H1 (cell line): ENCODE measurements around the gene VWA3B. TPM values are rescaled to one million over a fixed set of nuclear protein-coding genes. Genes with fewer than 3 reads are reported as not detected.

Source experiments
- CTCF ChIA-PET: fragments of 300-600 bp; sonication (Branson Sonifier 250); formaldehyde crosslinking; loops from one replicate; lab custom pipeline; 2021; ENCODE audit not compliant: partially characterized antibody; lab: Charles Lee
- POLR2A ChIA-PET: fragments of 300-600 bp; sonication (Branson Sonifier 250); formaldehyde crosslinking; loops from one replicate; lab custom pipeline; 2021; ENCODE audit warnings: inconsistent platforms; ENCODE audit not compliant: partially characterized antibody; lab: Charles Lee
- DNase-seq, 2 experiments: peaks; one replicate each; pipeline versions ENCODE4 v3.0.0 to v3.0.0-alpha.2; 2010 to 2022; ENCODE audit warnings: low spot score in 2 of 2, low read depth in 1 of 2, mixed read lengths in 1 of 2
- FAIRE-seq: peaks from 2 replicates; lab custom pipeline; 2011; peaks lifted over from hg19 to GRCh38; lab: Jason Lieb, UNC
- H2AFZ ChIP-seq: 2 replicates; pipeline ENCODE4 v1.8.1; 2012; ENCODE audit warnings: low read length, inconsistent platforms
- H2AK5ac ChIP-seq: 2 replicates; pipeline ENCODE4 v1.6.1; 2013; ENCODE audit warnings: low read depth, low read length
- H2BK120ac ChIP-seq: replicated peaks from 2 replicates; pipeline ENCODE3; 2013; ENCODE audit warnings: low read depth, low read length, inconsistent platforms
- H2BK12ac ChIP-seq: 2 replicates; pipeline ENCODE4 v1.6.1; 2013; ENCODE audit warnings: low read depth, low read length
- H2BK15ac ChIP-seq: 2 replicates; pipeline ENCODE4 v1.6.1; 2013; ENCODE audit warnings: low read length
- H2BK20ac ChIP-seq: 2 replicates; pipeline ENCODE4 v1.6.1; 2013; ENCODE audit warnings: low read length
- H2BK5ac ChIP-seq: 2 replicates; pipeline ENCODE4 v1.6.1; 2013; ENCODE audit warnings: low read depth, low read length
- H3K14ac ChIP-seq: 2 replicates; pipeline ENCODE4 v1.6.1; 2013; ENCODE audit warnings: inconsistent platforms; ENCODE audit not compliant: insufficient read length
- H3K18ac ChIP-seq: 2 replicates; pipeline ENCODE4 v1.6.1; 2013; ENCODE audit warnings: low read length; ENCODE audit errors: extremely low read depth
- H3K23ac ChIP-seq: 2 replicates; pipeline ENCODE4 v1.6.1; 2013; ENCODE audit warnings: inconsistent platforms; ENCODE audit not compliant: insufficient read length
- H3K23me2 ChIP-seq: 2 replicates; pipeline ENCODE4 v1.6.1; 2013; ENCODE audit warnings: low read depth, low read length
- H3K27ac ChIP-seq: 2 replicates; pipeline ENCODE4 v1.6.1; 2011; ENCODE audit warnings: low read depth, low read length, inconsistent platforms
- H3K27me3 ChIP-seq, 4 experiments: replicated peaks in 1 of 4; 1 replicate in 1 of 4; 2 replicates in 3 of 4; pipeline versions ENCODE4 v1.6.1 to v1.8.1; 2011 to 2013; ENCODE audit warnings: low read length in 3 of 4, mild to moderate bottlenecking in 3 of 4, inconsistent platforms in 2 of 4, mixed read lengths in 2 of 4, moderate library complexity in 1 of 4; ENCODE audit not compliant: control insufficient read depth in 3 of 4, insufficient read depth in 3 of 4; ENCODE audit errors: extremely low read depth in 1 of 4
- H3K36me3 ChIP-seq, 4 experiments: 2 replicates each; pipeline versions ENCODE4 v1.6.1 to v1.8.1; 2011 to 2013; ENCODE audit warnings: mild to moderate bottlenecking in 4 of 4, low read length in 3 of 4, moderate library complexity in 2 of 4, control low read depth in 1 of 4, inconsistent platforms in 1 of 4; ENCODE audit not compliant: insufficient read depth in 4 of 4, control insufficient read depth in 2 of 4
- H3K4ac ChIP-seq: replicated peaks from 2 replicates; pipeline ENCODE3; 2013; ENCODE audit warnings: low read length, low read depth, mixed read lengths, inconsistent platforms; ENCODE audit not compliant: insufficient read length
- H3K4me1 ChIP-seq, 4 experiments: replicated peaks in 1 of 4; 1 replicate in 1 of 4; 2 replicates in 3 of 4; pipeline versions ENCODE4 v1.6.1 to v1.8.1; 2011 to 2013; ENCODE audit warnings: low read length in 3 of 4, inconsistent platforms in 2 of 4, mixed read lengths in 1 of 4; ENCODE audit not compliant: insufficient read depth in 4 of 4, control insufficient read depth in 3 of 4
- H3K4me2 ChIP-seq, 2 experiments: 2 replicates each; pipeline versions ENCODE4 v1.6.1 to v1.8.1; 2011 to 2013; ENCODE audit warnings: low read depth in 2 of 2, low read length in 2 of 2, control low read depth in 1 of 2, inconsistent platforms in 1 of 2, mild to moderate bottlenecking in 1 of 2; ENCODE audit not compliant: insufficient read depth in 1 of 2
- H3K4me3 ChIP-seq, 4 experiments: fragments of 200-600, 300-600 bp in 1 of 4; sonication (generic), shearing (Covaris generic), sonication (Bioruptor Twin) in 1 of 4; 2 replicates each; pipeline versions ENCODE4 v1.5.1 to v1.8.1; 2011 to 2016; ENCODE audit warnings: low read length in 4 of 4, low read depth in 3 of 4, control low read depth in 2 of 4, inconsistent platforms in 2 of 4, mild to moderate bottlenecking in 2 of 4, mixed read lengths in 1 of 4, moderate library complexity in 1 of 4; ENCODE audit not compliant: insufficient read depth in 2 of 4; ENCODE audit errors: extremely low read depth in 1 of 4
- H3K56ac ChIP-seq: replicated peaks from 2 replicates; pipeline ENCODE3; 2013; ENCODE audit warnings: low read depth, mild to moderate bottlenecking, mixed read lengths, low read length, inconsistent platforms; ENCODE audit not compliant: insufficient read length
- H3K79me1 ChIP-seq: 2 replicates; pipeline ENCODE4 v1.6.1; 2013; ENCODE audit warnings: low read depth, low read length, control low read depth
- H3K79me2 ChIP-seq, 2 experiments: 2 replicates each; pipeline versions ENCODE4 v1.6.1 to v1.8.1; 2012 to 2013; ENCODE audit warnings: low read length in 2 of 2, mild to moderate bottlenecking in 2 of 2, inconsistent platforms in 1 of 2; ENCODE audit not compliant: insufficient read depth in 2 of 2, control insufficient read depth in 1 of 2
- H3K9ac ChIP-seq, 4 experiments: replicated peaks in 1 of 4; 1 replicate in 1 of 4; 2 replicates in 3 of 4; pipeline versions ENCODE4 v1.6.1 to v1.8.1; 2011 to 2013; ENCODE audit warnings: low read depth in 3 of 4, low read length in 3 of 4, control low read depth in 2 of 4, mild to moderate bottlenecking in 2 of 4, moderate library complexity in 2 of 4, inconsistent platforms in 1 of 4; ENCODE audit errors: extremely low read depth in 1 of 4
- H3K9me3 ChIP-seq, 2 experiments: 2 replicates each; pipeline versions ENCODE4 v1.6.1 to v1.8.1; 2012 to 2013; ENCODE audit warnings: mild to moderate bottlenecking in 2 of 2, moderate library complexity in 2 of 2, control low read depth in 1 of 2, inconsistent platforms in 1 of 2, low read depth in 1 of 2, low read length in 1 of 2, mixed read lengths in 1 of 2; ENCODE audit not compliant: insufficient read depth in 2 of 2
- H4K20me1 ChIP-seq, 2 experiments: replicated peaks in 1 of 2; 2 replicates each; pipeline versions ENCODE3 to v1.8.1; 2011 to 2013; ENCODE audit warnings: inconsistent platforms in 2 of 2, low read length in 2 of 2, mild to moderate bottlenecking in 1 of 2; ENCODE audit not compliant: insufficient read depth in 2 of 2, control insufficient read depth in 1 of 2
- H4K5ac ChIP-seq: 2 replicates; pipeline ENCODE4 v1.6.1; 2013; ENCODE audit warnings: low read length, low read depth, mixed read lengths, inconsistent platforms; ENCODE audit not compliant: insufficient read length
- H4K8ac ChIP-seq: 2 replicates; pipeline ENCODE4 v1.8.0; 2013; ENCODE audit warnings: mild to moderate bottlenecking, moderate library complexity, low read length, inconsistent platforms; ENCODE audit not compliant: insufficient read depth; ENCODE audit errors: extremely low read depth
- H4K91ac ChIP-seq: replicated peaks from 2 replicates; pipeline ENCODE3; 2013; ENCODE audit warnings: low read length, mixed read lengths, inconsistent platforms; ENCODE audit not compliant: insufficient read length
- ATF3 ChIP-seq: IDR thresholded peaks from 2 replicates; pipeline ENCODE4 v1.6.1; 2011; ENCODE audit warnings: low read depth, mild to moderate bottlenecking, low read length; ENCODE audit not compliant: insufficient read depth
- CHD1 ChIP-seq: IDR thresholded peaks from 2 replicates; pipeline ENCODE4 v1.6.1; 2012; ENCODE audit warnings: low read depth, low read length, improper control_type of control experiment
- EZH2 ChIP-seq: fragments of 200-600 bp; sonication (generic); IDR thresholded peaks from 2 replicates; pipeline ENCODE4 v1.7.1; 2012; ENCODE audit warnings: low read depth, mild to moderate bottlenecking, moderate library complexity, low read length, inconsistent platforms; ENCODE audit not compliant: severe bottlenecking
- KDM4A ChIP-seq: IDR thresholded peaks from one replicate; pipeline ENCODE4 v1.7.1; 2012; ENCODE audit warnings: low read depth, mild to moderate bottlenecking, moderate library complexity, low read length, inconsistent platforms; ENCODE audit not compliant: severe bottlenecking
- MAX ChIP-seq: IDR thresholded peaks from 2 replicates; pipeline ENCODE4 v1.6.1; 2012; ENCODE audit warnings: inconsistent platforms
- PHF8 ChIP-seq: fragments of 200-600 bp; sonication (generic); conservative IDR thresholded peaks from 2 replicates; pipeline ENCODE4 v1.7.1; 2012; ENCODE audit warnings: low read depth, mild to moderate bottlenecking, inconsistent platforms, low read length, moderate library complexity
- RAD21 ChIP-seq, 2 experiments: IDR thresholded peaks in 1 of 2; conservative IDR thresholded peaks in 1 of 2; 2 replicates each; pipeline ENCODE4 v1.6.1; 2011; ENCODE audit warnings: low read depth in 2 of 2, low read length in 2 of 2, improper control_type of control experiment in 1 of 2, inconsistent platforms in 1 of 2, mild to moderate bottlenecking in 1 of 2, moderate library complexity in 1 of 2
- RFX5 ChIP-seq: IDR thresholded peaks from 2 replicates; pipeline ENCODE4 v1.6.1; 2011; ENCODE audit warnings: low read depth, low read length, improper control_type of control experiment, borderline replicate concordance
- RXRA ChIP-seq: IDR thresholded peaks from 2 replicates; pipeline ENCODE4 v1.6.1; 2011; ENCODE audit warnings: low read depth, mild to moderate bottlenecking, low read length, moderate library complexity; ENCODE audit not compliant: insufficient read depth
- SAP30 ChIP-seq: fragments of 300-600 bp; sonication (generic); IDR thresholded peaks from 2 replicates; pipeline ENCODE4 v1.7.1; 2012; ENCODE audit warnings: low read length, moderate library complexity, mild to moderate bottlenecking, inconsistent platforms; ENCODE audit not compliant: insufficient read depth, insufficient replicate concordance
- SIRT6 ChIP-seq: IDR thresholded peaks from one replicate; pipeline ENCODE4 v1.7.1; 2012; ENCODE audit warnings: low read length, inconsistent platforms
- YY1 ChIP-seq: IDR thresholded peaks from 2 replicates; pipeline ENCODE4 v1.6.1; 2011; ENCODE audit warnings: low read depth, mild to moderate bottlenecking, low read length
- WGBS, 2 experiments: shearing (Covaris generic) in 1 of 2; methylation state at CpG; one replicate each; pipeline versions ENCODE4 v1.1.6 to v1.1.7; 2013 to 2015; ENCODE audit warnings: low lambda C conversion rate in 2 of 2, mixed read lengths in 2 of 2, inconsistent platforms in 1 of 2, low coverage in 1 of 2, missing lambda C conversion rate in 1 of 2; ENCODE audit not compliant: insufficient replicate concordance in 2 of 2, insufficient coverage in 1 of 2, insufficient read length in 1 of 2; ENCODE audit errors: extremely low coverage in 1 of 2, missing lambda C conversion rate in 1 of 2; 5-methylcytosine and 5-hydroxymethylcytosine counted together
- polyA plus RNA-seq, 7 experiments: library from polyadenylated mRNA; depleted of rRNA in 3 of 7; stranded (reverse) in 5 of 7; unstranded in 2 of 7; fragments of >200 nt in 5 of 7; fragments of 200-250 nt in 2 of 7; gene quantifications; 1 replicate in 5 of 7; 2 replicates in 1 of 7; 4 replicates in 1 of 7; pipeline versions ENCODE4 v1.2.1 to v1.2.3, GENCODE V29; 2011 to 2013; ENCODE audit warnings: missing spikeins in 2 of 7, mixed read lengths in 2 of 7
- total RNA-seq: library from RNA; stranded (reverse); fragmentation: NEBNext Ultra II Directional; extraction: Animal tissue kit (Norgen Biotek cat#: 25700); gene quantifications from 2 replicates; pipeline ENCODE4 v1.2.1, GENCODE V29; 2021

Gene VWA3B
- total and polyA plus RNA-seq, 2 of the 8 experiments (the other 6 are each of a cell fraction or from before 2014, with no cell fraction given), result not detected

- Histone ChIP-seq H4K8ac (no peak overlapping the region), H2BK12ac (no peak overlapping the region), H3K79me2 (no peaks in the 10 kb centered on the region), H3K4me2 (no peak overlapping the region), H4K5ac (no peak overlapping the region), H3K27me3 (no peaks in the 10 kb centered on the region), H2BK5ac (no peak overlapping the region), H3K23me2 (peaks cover 1% of the 10 kb centered on the region; the same call in 1 of the 2 replicates), H2AK5ac (no peak overlapping the region), H4K20me1 (no peaks in the 10 kb centered on the region), H3K4ac (no peak overlapping the region), H3K4me1 (no peaks in the 10 kb centered on the region), H3K9me3 (no peaks in the 10 kb centered on the region), H3K18ac (no peak overlapping the region), H2BK120ac (no peak overlapping the region), H3K56ac (no peak overlapping the region), H2BK20ac (no peak overlapping the region), H3K79me1 (no peaks in the 10 kb centered on the region), H2AFZ (no peak overlapping the region), H3K27ac (no peak overlapping the region), H3K36me3 (no peaks in the 10 kb centered on the region), H3K23ac (no peak overlapping the region), H2BK15ac (no peak overlapping the region), H4K91ac (no peak overlapping the region), H3K4me3 (no peak overlapping the region), H3K9ac (no peak overlapping the region), H3K14ac (no peak overlapping the region)
- TF ChIP-seq ATF3 (no peak), SAP30 (no peak), KDM4A (no peak), RFX5 (no peak), YY1 (no peak), EZH2 (no peak), SIRT6 (no peak), MAX (no peak), PHF8 (no peak), CHD1 (no peak), RXRA (no peak), RAD21 (IDR thresholded peaks at IDR 0.05 in 1 of 2, conservative IDR thresholded peaks at IDR 0.05 in 1 of 2; ENCODE audit: low read depth in 2 of 2, low read length in 2 of 2) (no peak)
- 78% methylated on average over 2 of the region's 2 CpGs; no CpG with 5 or more reads in 1 of the 2 experiments for WGBS, 2 experiments
- no peak for FAIRE-seq
- ChIA-PET CTCF (interaction anchor here (1.0 to 2.2 kb wide), 4 partner anchors 9 to 428 kb away, joined by 3 to 5 read pairs (median 4); no protein-coding TSS in a partner anchor), POLR2A (interaction anchor here (0.6 kb wide), 1 partner anchor 392 kb away, joined by 4 read pairs; no protein-coding TSS in a partner anchor)
- no peak for DNase-seq
These were observed 147.8 kb downstream of the VWA3B start for GRCh38 chr2:98234776-98235175.
